Ramos (cell line): ENCODE results near the gene ARHGEF11.

Experiments
- in situ Hi-C: fragments of 300-500 bp; cut with MboI; formaldehyde crosslinking; loops from one replicate; pipeline ENCODE4 v1.14.3; 2022; ENCODE audit warnings: low sequenced_read_pairs; ENCODE audit not compliant: unreplicated experiment

ARHGEF11 gene

DNA sequence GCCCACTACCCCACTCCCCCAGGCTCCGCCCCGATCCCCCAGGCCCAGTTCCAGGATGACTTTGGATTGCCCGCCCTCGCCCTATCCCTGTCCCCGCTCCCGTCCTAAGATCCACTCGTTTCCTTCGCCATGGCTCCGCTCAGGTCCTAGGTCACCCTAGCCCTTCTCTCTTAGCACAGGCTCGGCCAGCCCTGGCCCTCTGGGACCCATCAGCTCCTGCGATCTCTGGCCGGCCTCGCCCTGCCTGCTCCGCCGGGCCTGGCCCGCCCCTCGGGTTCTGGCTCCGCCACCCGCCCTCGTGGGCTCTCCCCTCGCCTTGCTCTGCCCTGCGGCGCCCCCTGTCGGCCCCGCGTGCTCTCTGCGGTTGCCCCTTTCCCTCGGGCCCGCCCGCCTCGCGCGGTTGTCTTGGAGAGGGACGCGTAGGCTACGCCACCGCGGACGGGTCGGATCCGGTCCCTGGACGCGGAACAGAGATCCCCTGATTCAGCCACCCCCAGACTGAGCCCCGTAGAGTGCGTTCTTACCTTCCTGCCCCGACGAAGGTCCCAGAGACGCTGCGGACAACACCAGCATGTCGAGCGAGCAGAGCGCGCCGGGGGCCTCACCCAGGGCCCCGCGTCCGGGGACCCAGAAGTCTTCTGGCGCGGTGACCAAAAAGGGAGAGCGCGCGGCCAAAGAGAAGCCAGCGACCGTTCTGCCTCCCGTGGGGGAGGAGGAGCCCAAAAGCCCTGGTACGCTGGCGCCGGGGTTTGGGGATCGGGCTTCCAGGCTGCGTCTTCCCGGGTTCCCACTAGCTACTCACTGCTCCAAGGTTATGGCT, 125.1 kb downstream of the ARHGEF11 start, which contains the start of gene LRRC71:
TSS of gene LRRC71 (plus strand) at position 400 of the 820 bp plus-strand sequence. CDS start at position 572, 172 bp downstream.
- in situ Hi-C loops, result no loop called here

- in situ Hi-C loops, result no loop called here
These were observed 131.1 kb downstream of the ARHGEF11 start for GRCh38 chr1:156914440-156914856.

GRCh38 chr1:156913809-156914387, 131.6 kb downstream of the ARHGEF11 start:
- in situ Hi-C loops, result no loop called here

GRCh38 chr1:156912861-156913808, 132.4 kb downstream of the ARHGEF11 start:
- in situ Hi-C loops, result no loop called here

DNA sequence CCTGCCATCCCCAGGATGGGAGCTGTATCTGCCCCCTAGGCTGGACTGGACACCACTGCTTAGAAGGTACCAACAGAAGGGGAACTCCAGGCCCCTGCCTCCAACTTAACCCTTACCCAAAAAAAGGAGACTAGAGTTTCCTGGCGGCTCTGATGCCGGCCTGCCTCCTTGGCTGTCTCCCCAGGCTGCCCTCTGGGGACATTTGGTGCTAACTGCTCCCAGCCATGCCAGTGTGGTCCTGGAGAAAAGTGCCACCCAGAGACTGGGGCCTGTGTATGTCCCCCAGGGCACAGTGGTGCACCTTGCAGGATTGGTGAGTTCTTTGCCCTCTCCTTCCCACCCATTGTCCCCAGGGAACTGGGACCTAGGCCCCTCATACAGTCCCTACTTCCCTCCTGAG, 133.2 kb downstream of the ARHGEF11 start:
- in situ Hi-C loops, result no loop called here

DNA sequence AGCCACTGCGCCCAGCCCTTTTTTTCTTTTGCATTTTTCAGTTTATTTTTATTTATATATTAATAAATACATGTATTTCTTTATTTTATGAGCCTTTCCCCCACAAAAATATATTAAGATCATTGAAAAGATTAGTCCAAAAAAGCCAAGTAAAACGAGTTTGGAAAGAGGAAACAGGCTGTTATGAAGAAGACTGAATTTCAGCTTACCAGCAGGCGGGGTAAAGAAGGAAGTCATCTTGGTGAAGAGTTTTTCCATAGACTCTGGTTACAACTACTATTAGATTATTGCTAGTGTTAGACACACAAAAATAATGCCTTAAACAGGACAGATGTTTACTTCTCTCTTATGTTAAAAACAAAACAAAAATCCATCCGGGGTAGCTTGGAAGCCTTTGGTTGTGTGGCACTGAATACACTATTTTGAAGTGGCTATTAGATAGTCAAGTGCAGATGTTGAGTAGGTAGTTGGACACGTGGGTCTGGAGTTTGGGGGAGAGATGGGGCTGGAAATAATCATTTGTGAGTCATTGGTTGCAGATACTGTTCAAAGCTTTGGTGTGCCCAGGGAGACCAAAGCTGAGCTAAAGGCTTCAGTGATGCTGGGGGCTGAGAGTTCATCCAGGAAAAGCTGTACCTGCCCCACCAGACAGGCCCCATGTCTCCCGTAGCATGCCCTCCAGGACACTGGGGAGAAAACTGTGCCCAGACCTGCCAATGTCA, 133.8 kb downstream of the ARHGEF11 start:
- in situ Hi-C loops, result no loop called here

- in situ Hi-C loops, result no loop called here
These were observed 135.2 kb downstream of the ARHGEF11 start for GRCh38 chr1:156910309-156910782.

DNA sequence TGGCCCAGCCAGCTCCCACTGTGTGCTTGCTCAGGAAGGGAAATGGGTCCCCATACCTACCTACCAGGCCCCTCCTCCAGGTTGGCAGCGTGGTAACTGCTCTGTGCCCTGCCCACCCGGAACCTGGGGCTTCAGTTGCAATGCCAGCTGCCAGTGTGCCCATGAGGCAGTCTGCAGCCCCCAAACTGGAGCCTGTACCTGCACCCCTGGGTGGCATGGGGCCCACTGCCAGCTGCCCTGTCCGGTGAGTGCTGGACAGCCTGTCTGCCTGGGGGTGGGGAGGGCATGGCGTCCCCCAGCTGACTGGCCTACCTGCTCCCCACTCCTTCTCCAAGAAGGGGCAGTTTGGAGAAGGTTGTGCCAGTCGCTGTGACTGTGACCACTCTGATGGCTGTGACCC, 135.9 kb downstream of the ARHGEF11 start:
- in situ Hi-C loops, result no loop called here

DNA sequence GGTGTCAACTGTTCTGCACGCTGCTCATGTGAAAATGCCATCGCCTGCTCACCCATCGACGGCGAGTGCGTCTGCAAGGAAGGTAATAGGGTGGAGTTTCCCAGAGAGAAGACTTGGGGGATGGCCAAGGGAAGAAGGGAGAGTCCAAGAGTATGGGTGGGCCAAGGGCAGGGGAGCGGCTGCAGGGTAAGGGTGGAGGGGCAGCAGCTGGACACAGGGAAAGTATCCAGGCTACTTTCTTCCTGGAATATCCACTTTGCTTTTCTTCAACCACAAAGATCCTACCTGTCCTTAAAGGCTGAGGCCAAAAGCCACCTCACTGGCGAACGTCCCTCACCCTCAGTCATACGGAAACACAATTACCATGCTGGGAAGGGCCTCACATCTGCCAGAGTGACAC, 136.6 kb downstream of the ARHGEF11 start:
- in situ Hi-C loops, result no loop called here

GRCh38 chr1:156908541-156908940, 137.0 kb downstream of the ARHGEF11 start:
- in situ Hi-C loops, result no loop called here

- in situ Hi-C loops, result no loop called here
These were observed 139.2 kb downstream of the ARHGEF11 start for GRCh38 chr1:156906206-156906906.

- in situ Hi-C loops, result no loop called here
These were observed 139.9 kb downstream of the ARHGEF11 start for GRCh38 chr1:156905651-156906050.

- in situ Hi-C loops, result no loop called here
These were observed 140.4 kb downstream of the ARHGEF11 start for GRCh38 chr1:156905176-156905575.

DNA sequence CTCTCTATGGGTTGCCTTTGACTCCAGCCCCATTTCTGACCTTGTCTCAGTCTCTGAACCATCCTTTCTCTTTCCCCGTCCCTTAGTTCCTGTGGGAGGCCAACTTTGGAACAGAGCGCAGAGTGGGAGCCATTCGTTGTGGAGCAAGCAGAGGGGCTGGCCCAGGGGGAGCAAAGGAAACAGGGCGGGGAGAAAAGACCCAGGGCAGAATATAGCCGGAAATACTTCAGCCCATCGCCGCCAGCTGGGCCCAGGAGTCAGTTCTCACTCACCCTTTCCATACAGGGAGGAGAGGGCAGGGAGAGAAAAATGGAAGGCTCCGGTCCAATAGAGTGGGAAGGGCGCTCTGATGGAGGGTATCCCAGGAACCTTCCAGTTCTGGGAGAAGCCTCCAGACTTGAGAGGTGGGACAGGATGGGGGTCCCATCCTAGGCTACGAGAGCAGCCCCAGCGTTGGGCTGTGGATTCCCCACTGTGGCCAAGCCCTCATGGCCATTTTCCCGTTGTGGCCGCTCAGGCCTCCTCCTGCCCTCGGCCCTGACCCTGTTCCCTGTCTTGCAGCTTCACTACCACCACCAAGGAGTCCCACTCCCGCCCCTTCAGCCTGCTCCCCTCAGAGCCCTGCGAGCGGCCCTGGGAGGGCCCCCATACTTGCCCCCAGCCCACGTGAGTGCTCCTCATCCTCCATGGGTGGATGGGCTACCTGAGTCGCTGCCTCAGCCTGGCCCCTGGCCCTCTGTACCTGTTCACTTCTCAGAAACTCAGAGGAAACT, 141.2 kb downstream of the ARHGEF11 start:
- in situ Hi-C loops, result no loop called here

- in situ Hi-C loops, result no loop called here
These were observed 142.0 kb downstream of the ARHGEF11 start for GRCh38 chr1:156903328-156904091.

DNA sequence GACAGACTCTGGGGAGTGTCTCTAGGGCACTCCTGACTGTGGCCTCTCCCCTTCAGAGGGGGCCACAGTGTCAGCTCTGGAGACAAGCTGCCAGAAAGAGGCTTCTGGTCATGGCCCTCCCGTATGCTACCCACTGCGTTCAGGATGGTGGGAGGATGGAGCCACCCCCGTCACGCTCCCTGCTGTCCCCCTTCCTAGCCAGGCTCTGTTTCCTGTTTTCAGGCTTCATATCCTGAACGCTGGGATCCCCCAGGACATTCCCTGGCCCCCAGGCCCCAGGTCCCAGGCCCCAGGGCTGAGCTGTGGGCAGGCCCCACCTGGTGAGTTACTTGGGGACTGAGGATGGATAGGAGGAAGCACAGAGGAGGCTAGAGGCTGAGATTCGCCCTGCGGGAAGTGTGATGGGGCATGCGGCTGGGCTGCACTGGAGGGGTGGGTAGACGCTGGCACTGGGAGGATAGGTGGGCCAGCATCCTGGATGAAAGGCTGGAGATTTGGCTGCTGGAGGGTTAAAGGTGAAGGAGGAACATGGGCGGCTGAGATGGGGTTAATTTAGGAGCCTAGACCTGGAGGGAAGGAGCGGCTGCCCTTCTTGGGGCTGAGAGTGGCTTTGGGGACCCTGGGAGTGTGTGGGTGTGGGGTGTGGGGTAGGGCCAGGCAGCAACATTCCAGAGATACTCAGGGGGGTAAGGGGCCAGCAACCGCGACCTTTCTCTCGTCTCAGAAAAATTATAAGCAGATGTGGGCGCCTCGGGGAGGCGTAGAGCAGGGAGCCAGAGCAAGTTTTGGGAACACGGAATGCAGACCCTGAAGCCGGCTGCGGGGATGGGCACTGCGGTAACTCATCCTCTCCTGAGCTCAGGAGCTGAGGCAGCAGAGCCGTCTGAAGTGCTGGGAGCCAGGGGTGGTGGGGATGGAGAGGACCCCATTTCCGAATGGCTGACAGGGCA, 143.3 kb downstream of the ARHGEF11 start:
- in situ Hi-C loops, result no loop called here

DNA sequence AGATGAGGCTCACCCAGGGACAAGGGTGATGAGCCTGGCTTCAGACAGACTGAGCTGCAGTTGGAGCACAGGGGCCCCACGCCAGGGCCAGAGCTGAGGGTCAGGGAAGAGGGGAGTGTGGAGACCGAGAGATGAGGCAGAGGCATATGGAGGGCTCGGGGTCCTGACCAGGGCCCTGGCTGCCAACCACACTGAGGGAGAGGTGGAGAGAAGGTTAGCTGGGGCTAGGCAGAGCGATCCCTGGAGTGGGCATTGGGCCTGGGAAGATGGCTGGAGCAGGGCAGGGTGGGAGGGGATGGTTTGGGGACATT, 144.0 kb downstream of the ARHGEF11 start:
- in situ Hi-C loops, result no loop called here
